Vagina (tissue), 2 donors: ENCODE data around the gene BAHCC1.

ENCODE experiments used
- POLR2A ChIP-seq, 2 donors: fragments of 450-650 bp; IDR thresholded peaks; one replicate each; pipeline ENCODE4 v1.6.1; 2017; ENCODE audit warnings: antibody characterized with exemption in 2 of 2, mild to moderate bottlenecking in 2 of 2, moderate library complexity in 2 of 2
- TF ChIP-seq, protein P1 (sequence below), 3 experiments: fragments of 450-650 bp in 2 of 3; fragments of 200-600 bp in 1 of 3; sonication (generic) in 1 of 3; IDR thresholded peaks; one replicate each; pipeline ENCODE4 v1.5.1; 2017 to 2019; ENCODE audit warnings: antibody characterized with exemption in 3 of 3, mild to moderate bottlenecking in 2 of 3, moderate library complexity in 2 of 3

DNA sequence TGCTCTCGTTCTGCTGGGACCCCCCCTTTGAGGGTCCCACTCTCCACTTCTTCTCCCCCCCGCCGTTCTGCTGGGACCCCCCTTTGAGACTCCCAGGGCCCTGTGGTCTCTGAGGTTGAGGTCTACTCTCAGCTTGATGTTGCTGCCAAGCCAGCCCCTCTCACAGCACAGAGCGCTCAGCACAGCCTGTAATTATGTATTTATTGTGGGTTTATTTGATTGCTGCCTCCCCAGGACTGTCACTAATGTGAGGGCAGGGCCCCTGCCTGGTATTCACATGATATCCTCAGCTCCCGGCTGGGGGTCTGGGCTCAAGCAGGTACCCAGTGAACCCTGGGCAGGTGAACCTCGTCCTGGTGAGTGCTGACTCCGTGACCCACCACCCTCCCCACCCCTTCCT, 81.9 kb downstream of the BAHCC1 start:
- TF ChIP-seq, protein P1, sequence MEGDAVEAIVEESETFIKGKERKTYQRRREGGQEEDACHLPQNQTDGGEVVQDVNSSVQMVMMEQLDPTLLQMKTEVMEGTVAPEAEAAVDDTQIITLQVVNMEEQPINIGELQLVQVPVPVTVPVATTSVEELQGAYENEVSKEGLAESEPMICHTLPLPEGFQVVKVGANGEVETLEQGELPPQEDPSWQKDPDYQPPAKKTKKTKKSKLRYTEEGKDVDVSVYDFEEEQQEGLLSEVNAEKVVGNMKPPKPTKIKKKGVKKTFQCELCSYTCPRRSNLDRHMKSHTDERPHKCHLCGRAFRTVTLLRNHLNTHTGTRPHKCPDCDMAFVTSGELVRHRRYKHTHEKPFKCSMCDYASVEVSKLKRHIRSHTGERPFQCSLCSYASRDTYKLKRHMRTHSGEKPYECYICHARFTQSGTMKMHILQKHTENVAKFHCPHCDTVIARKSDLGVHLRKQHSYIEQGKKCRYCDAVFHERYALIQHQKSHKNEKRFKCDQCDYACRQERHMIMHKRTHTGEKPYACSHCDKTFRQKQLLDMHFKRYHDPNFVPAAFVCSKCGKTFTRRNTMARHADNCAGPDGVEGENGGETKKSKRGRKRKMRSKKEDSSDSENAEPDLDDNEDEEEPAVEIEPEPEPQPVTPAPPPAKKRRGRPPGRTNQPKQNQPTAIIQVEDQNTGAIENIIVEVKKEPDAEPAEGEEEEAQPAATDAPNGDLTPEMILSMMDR (IDR thresholded peaks at IDR 0.05) = no peak
- TF ChIP-seq POLR2A (IDR thresholded peaks at IDR 0.05) = no peak
